ENCODE results near the gene GTPBP4. TPM values are rescaled to one million over a fixed set of nuclear protein-coding genes. Genes with fewer than 3 reads are reported as not detected.

GTPBP4 gene
- polyA plus RNA-seq, 2 of the 4 experiments (the other 2 are of a cell fraction): 67.8 to 104 TPM

DNA sequence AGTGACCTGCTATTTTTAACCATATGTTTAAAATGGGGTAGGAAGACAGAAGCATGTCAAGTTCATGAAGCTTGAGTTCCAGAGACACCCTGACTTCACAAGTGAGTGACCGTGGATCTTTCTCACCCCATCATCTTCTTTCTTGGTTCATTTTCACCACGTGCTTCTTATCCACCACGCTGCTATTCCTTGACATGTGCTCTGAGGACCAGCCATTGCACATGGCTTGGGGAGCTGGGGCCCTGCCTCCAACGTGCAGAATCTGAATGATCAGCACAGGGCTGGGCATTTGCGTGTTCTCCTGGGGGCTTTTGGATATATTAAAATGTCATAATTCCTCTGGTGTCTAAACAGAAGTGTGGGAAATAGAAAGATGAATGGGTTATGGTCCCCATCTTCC is 25.0 kb upstream of the GTPBP4 start:
- no peak overlapping the region for H3K4me3 ChIP-seq
- TF ChIP-seq, protein P1, sequence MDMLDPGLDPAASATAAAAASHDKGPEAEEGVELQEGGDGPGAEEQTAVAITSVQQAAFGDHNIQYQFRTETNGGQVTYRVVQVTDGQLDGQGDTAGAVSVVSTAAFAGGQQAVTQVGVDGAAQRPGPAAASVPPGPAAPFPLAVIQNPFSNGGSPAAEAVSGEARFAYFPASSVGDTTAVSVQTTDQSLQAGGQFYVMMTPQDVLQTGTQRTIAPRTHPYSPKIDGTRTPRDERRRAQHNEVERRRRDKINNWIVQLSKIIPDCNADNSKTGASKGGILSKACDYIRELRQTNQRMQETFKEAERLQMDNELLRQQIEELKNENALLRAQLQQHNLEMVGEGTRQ (IDR thresholded peaks at IDR 0.05): no peak
- TF ChIP-seq FOSL2 (IDR thresholded peaks at IDR 0.05) (no peak), FOSL2 (CRISPR knock-in tag; IDR thresholded peaks at IDR 0.05) (no peak), CHD2 (IDR thresholded peaks at IDR 0.05; ENCODE audit: low read length, partially characterized antibody) (no peak), EHF (CRISPR knock-in tag; IDR thresholded peaks at IDR 0.05) (no peak), SREBF2 (IDR thresholded peaks at IDR 0.05) (no peak), ZSCAN20 (CRISPR knock-in tag; IDR thresholded peaks at IDR 0.05) (no peak), RCOR1 (IDR thresholded peaks at IDR 0.05; ENCODE audit: low read depth, low read length) (no peak), FOXS1 (CRISPR knock-in tag; IDR thresholded peaks at IDR 0.05) (no peak), RFX5 (IDR thresholded peaks at IDR 0.05) (no peak), RAD21 (conservative IDR thresholded peaks at IDR 0.05 in 1 of 2, IDR thresholded peaks at IDR 0.05 in 1 of 2) (no peak), ZC3H11A (IDR thresholded peaks at IDR 0.05) (no peak)
- TF ChIP-seq, protein P2, sequence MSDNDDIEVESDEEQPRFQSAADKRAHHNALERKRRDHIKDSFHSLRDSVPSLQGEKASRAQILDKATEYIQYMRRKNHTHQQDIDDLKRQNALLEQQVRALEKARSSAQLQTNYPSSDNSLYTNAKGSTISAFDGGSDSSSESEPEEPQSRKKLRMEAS (IDR thresholded peaks at IDR 0.05): no peak
- DNase-seq (ENCODE audit: low read depth in 1 of 2, low spot score in 1 of 2) (no peak), FAIRE-seq (no peak), ATAC-seq (no peak)
- no peak overlapping the region for H3K4me2 ChIP-seq
- ChIA-PET POLR2A (no interaction called here), CTCF (interaction anchor here (1.0 to 1.2 kb wide), 2 partner anchors 10 to 13 kb away, joined by 3 to 5 read pairs; no protein-coding TSS in a partner anchor)
- no peak overlapping the region for H3K27ac ChIP-seq
- no peaks in the 10 kb centered on the region for H3K9me3 ChIP-seq
- H3K4me1 ChIP-seq: no peaks in the 10 kb centered on the region
- 50% methylated on average over 5 of the region's 5 CpGs for WGBS (ENCODE audit: missing lambda C conversion rate)

DNA sequence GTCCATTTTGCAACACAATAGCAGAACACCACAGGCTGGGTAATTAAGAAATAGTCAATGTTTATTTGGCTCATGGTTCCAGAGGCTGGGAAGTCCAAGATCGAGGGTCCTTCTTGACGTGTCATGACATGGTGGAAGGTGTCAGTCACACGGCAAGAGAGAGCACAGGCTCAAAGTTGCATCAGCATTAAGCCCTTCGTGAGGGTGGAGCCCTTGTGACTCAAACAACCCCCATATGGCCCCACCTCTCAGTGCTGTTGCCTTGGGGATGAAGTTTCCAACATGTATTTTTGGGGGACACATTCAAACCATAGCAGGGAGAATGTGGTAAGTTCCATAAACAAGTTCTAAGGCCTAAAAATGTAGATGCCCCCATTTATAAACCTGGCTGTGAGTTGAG is 24.6 kb upstream of the GTPBP4 start:
- Histone ChIP-seq H3K9me3 (no peaks in the 10 kb centered on the region), H3K27ac (no peak overlapping the region), H3K4me3 (no peak overlapping the region), H3K4me1 (no peaks in the 10 kb centered on the region), H3K4me2 (no peak overlapping the region)
- ChIA-PET POLR2A (no interaction called here), CTCF (interaction anchor here (1.0 to 1.2 kb wide), 2 partner anchors 10 to 13 kb away, joined by 3 to 5 read pairs; no protein-coding TSS in a partner anchor)
- ATAC-seq (no peak), DNase-seq (ENCODE audit: low read depth in 1 of 2, low spot score in 1 of 2) (no peak), FAIRE-seq (no peak)
- 69% methylated on average over 4 of the region's 4 CpGs for WGBS (ENCODE audit: missing lambda C conversion rate)
- TF ChIP-seq, protein P3, sequence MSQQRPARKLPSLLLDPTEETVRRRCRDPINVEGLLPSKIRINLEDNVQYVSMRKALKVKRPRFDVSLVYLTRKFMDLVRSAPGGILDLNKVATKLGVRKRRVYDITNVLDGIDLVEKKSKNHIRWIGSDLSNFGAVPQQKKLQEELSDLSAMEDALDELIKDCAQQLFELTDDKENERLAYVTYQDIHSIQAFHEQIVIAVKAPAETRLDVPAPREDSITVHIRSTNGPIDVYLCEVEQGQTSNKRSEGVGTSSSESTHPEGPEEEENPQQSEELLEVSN (IDR thresholded peaks at IDR 0.05; ENCODE audit: borderline replicate concordance, low read depth): no peak

DNA sequence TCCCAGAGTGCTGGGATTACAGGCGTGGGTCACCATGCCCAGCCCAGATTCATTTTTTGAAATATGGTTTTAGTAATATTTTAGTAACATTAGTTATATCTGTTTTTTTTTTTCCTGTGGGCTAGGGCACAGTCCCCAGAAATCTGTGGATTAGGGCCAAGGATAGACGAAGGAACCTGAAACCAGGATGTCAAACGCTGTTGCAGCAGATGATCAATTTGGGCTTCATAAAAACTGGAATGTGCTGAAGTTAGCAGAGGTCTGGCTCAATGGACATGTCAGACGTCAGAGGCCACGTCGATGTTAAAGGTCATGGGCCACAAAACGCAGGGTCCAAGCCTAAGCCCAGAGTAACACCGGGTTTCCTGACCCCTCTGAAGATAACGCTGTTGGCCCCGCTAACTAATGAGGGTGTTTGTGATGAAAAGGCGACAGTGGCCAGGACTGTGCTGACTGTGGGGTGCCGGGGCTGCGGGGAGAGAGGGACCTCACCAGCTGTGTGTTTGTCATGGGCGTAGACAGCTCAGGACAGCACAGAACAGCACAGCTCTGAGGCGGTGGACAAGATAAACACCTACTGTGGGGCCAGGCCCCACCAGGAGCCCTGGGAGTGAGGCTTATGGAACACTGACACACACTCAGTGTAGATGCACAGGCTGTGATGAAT is 23.8 kb upstream of the GTPBP4 start:
- Histone ChIP-seq H3K4me1 (no peaks in the 10 kb centered on the region), H3K4me3 (no peak overlapping the region), H3K27ac (no peak overlapping the region), H3K9me3 (no peaks in the 10 kb centered on the region), H3K4me2 (no peak overlapping the region)
- POLR2A ChIA-PET: no interaction called here
- DNase-seq (ENCODE audit: low read depth in 1 of 2, low spot score in 1 of 2) (no peak), ATAC-seq (no peak; a peak in 2 of 6 replicates), FAIRE-seq (no peak)
- CTCF ChIA-PET: no interaction called here
- 85% methylated on average over 15 of the region's 15 CpGs for WGBS (ENCODE audit: missing lambda C conversion rate)
- no peak for TF ChIP-seq CEBPB (IDR thresholded peaks at IDR 0.05)
- TF ChIP-seq PHF8 (IDR thresholded peaks at IDR 0.05; ENCODE audit: borderline replicate concordance, low read depth): no peak
- TF ChIP-seq RARB (CRISPR knock-in tag; IDR thresholded peaks at IDR 0.05): no peak
- no peak for TF ChIP-seq ZNF302 (CRISPR knock-in tag; IDR thresholded peaks at IDR 0.05)
- TF ChIP-seq EHMT2 (IDR thresholded peaks at IDR 0.05; ENCODE audit: low read depth): no peak
- TF ChIP-seq, protein P4, sequence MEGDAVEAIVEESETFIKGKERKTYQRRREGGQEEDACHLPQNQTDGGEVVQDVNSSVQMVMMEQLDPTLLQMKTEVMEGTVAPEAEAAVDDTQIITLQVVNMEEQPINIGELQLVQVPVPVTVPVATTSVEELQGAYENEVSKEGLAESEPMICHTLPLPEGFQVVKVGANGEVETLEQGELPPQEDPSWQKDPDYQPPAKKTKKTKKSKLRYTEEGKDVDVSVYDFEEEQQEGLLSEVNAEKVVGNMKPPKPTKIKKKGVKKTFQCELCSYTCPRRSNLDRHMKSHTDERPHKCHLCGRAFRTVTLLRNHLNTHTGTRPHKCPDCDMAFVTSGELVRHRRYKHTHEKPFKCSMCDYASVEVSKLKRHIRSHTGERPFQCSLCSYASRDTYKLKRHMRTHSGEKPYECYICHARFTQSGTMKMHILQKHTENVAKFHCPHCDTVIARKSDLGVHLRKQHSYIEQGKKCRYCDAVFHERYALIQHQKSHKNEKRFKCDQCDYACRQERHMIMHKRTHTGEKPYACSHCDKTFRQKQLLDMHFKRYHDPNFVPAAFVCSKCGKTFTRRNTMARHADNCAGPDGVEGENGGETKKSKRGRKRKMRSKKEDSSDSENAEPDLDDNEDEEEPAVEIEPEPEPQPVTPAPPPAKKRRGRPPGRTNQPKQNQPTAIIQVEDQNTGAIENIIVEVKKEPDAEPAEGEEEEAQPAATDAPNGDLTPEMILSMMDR (IDR thresholded peaks at IDR 0.05): no peak
- TF ChIP-seq ZFP36 (IDR thresholded peaks at IDR 0.05; ENCODE audit: borderline replicate concordance, partially characterized antibody): no peak
- TF ChIP-seq FOSB (CRISPR knock-in tag; IDR thresholded peaks at IDR 0.05): no peak
- TF ChIP-seq TFCP2L1 (CRISPR knock-in tag; IDR thresholded peaks at IDR 0.05): no peak
- TF ChIP-seq, protein P5, sequence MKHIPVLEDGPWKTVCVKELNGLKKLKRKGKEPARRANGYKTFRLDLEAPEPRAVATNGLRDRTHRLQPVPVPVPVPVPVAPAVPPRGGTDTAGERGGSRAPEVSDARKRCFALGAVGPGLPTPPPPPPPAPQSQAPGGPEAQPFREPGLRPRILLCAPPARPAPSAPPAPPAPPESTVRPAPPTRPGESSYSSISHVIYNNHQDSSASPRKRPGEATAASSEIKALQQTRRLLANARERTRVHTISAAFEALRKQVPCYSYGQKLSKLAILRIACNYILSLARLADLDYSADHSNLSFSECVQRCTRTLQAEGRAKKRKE (CRISPR knock-in tag; IDR thresholded peaks at IDR 0.05; ENCODE audit: low read depth): no peak
- TF ChIP-seq CHD4 (IDR thresholded peaks at IDR 0.05; ENCODE audit: borderline replicate concordance): no peak
- TF ChIP-seq, protein P1 (IDR thresholded peaks at IDR 0.05): no peak
- TF ChIP-seq, protein P6, sequence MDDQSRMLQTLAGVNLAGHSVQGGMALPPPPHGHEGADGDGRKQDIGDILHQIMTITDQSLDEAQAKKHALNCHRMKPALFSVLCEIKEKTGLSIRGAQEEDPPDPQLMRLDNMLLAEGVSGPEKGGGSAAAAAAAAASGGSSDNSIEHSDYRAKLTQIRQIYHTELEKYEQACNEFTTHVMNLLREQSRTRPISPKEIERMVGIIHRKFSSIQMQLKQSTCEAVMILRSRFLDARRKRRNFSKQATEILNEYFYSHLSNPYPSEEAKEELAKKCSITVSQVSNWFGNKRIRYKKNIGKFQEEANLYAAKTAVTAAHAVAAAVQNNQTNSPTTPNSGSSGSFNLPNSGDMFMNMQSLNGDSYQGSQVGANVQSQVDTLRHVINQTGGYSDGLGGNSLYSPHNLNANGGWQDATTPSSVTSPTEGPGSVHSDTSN (IDR thresholded peaks at IDR 0.05): no peak
- TF ChIP-seq CHD2 (IDR thresholded peaks at IDR 0.05; ENCODE audit: low read length, partially characterized antibody): no peak
